HPDE6-E6E7 (cell line): ENCODE data around the gene GPC5.

Experiments
- DNase-seq: peaks from one replicate; pipeline ENCODE4 v3.0.0; 2011; ENCODE audit warnings: missing footprints; ENCODE audit errors: extremely low spot score

Gene GPC5

GRCh38 chr13:92354583-92354982 is 956.2 kb downstream of the GPC5 start:
- DNase-seq: no peak

GRCh38 chr13:92355213-92355612 is 956.8 kb downstream of the GPC5 start:
- DNase-seq: peak; percentile 6

- DNase-seq: no peak
These were observed 964.3 kb downstream of the GPC5 start for GRCh38 chr13:92362717-92363116.

- DNase-seq: no peak
These were observed 967.5 kb downstream of the GPC5 start for GRCh38 chr13:92365904-92366303.

GRCh38 chr13:92377396-92377795 is 979.0 kb downstream of the GPC5 start:
- DNase-seq: no peak

- no peak for DNase-seq
These were observed 981.0 kb downstream of the GPC5 start for GRCh38 chr13:92379371-92379770.

GRCh38 chr13:92384410-92384809 is 986.0 kb downstream of the GPC5 start:
- DNase-seq: no peak

- DNase-seq: no peak
These were observed 988.8 kb downstream of the GPC5 start for GRCh38 chr13:92387245-92387644.

GRCh38 chr13:92390217-92390616 is 991.8 kb downstream of the GPC5 start:
- no peak for DNase-seq

GRCh38 chr13:92403606-92404005 is 1005.2 kb downstream of the GPC5 start:
- no peak for DNase-seq

- DNase-seq: no peak
These were observed 1009.4 kb downstream of the GPC5 start for GRCh38 chr13:92407858-92408257.

- no peak for DNase-seq
These were observed 1014.1 kb downstream of the GPC5 start for GRCh38 chr13:92412481-92412880.

- no peak for DNase-seq
These were observed 1014.6 kb downstream of the GPC5 start for GRCh38 chr13:92412996-92413395.

- DNase-seq: no peak
These were observed 1015.0 kb downstream of the GPC5 start for GRCh38 chr13:92413452-92413851.

- no peak for DNase-seq
These were observed 1016.4 kb downstream of the GPC5 start for GRCh38 chr13:92414851-92415250.

- no peak for DNase-seq
These were observed 1017.4 kb downstream of the GPC5 start for GRCh38 chr13:92415781-92416180.

- no peak for DNase-seq
These were observed 1020.5 kb downstream of the GPC5 start for GRCh38 chr13:92418818-92419412.

GRCh38 chr13:92429231-92429630 is 1030.8 kb downstream of the GPC5 start:
- no peak for DNase-seq

GRCh38 chr13:92433386-92433785 is 1035.0 kb downstream of the GPC5 start:
- DNase-seq: no peak

GRCh38 chr13:92433963-92434362 is 1035.5 kb downstream of the GPC5 start:
- no peak for DNase-seq

- no peak for DNase-seq
These were observed 1038.5 kb downstream of the GPC5 start for GRCh38 chr13:92436924-92437323.

- no peak for DNase-seq
These were observed 1045.8 kb downstream of the GPC5 start for GRCh38 chr13:92444244-92444643.

GRCh38 chr13:92451060-92451459 is 1052.6 kb downstream of the GPC5 start:
- no peak for DNase-seq

GRCh38 chr13:92452840-92453239 is 1054.4 kb downstream of the GPC5 start:
- no peak for DNase-seq
